ENCODE measurements around the gene TXLNB.
"Not testable (repeated sequence)": the region's sequence is repeated elsewhere in the genome, so short reads cannot be mapped to it uniquely, and the experiment has no call there.

Gene TXLNB

GRCh38 chr6:139240161-139241010 lies 51.4 kb downstream of the TXLNB start:
- no peak for FAIRE-seq
- no peak for DNase-seq (ENCODE audit: low spot score)

GRCh38 chr6:139239064-139239463 lies 52.7 kb downstream of the TXLNB start:
- DNase-seq (ENCODE audit: low spot score) (no peak), FAIRE-seq (no peak)

GRCh38 chr6:139236105-139236504 lies 55.7 kb downstream of the TXLNB start:
- DNase-seq (ENCODE audit: low spot score) (no peak), FAIRE-seq (no peak)

GRCh38 chr6:139235661-139236060 lies 56.1 kb downstream of the TXLNB start:
- FAIRE-seq: no peak

GRCh38 chr6:139234193-139234592 lies 57.6 kb downstream of the TXLNB start:
- FAIRE-seq; DNase-seq (ENCODE audit: low spot score): not testable (repeated sequence)

More at GRCh38 chr6:139235661-139236060, 56.1 kb downstream of the TXLNB start:
- DNase-seq (ENCODE audit: low spot score): no peak

GRCh38 chr6:139231206-139231605 lies 60.6 kb downstream of the TXLNB start:
- FAIRE-seq: no peak
- DNase-seq (ENCODE audit: low spot score): no peak

- DNase-seq (ENCODE audit: low spot score): no peak
- FAIRE-seq: no peak
These were observed 61.4 kb downstream of the TXLNB start for GRCh38 chr6:139230391-139230840.

- DNase-seq (ENCODE audit: low spot score); FAIRE-seq: not testable (repeated sequence)
These were observed 63.4 kb downstream of the TXLNB start for GRCh38 chr6:139228387-139228786.

- DNase-seq (ENCODE audit: low spot score): no peak
- no peak for FAIRE-seq
These were observed 72.1 kb downstream of the TXLNB start for GRCh38 chr6:139219746-139220145.

- DNase-seq (ENCODE audit: low spot score): peak; percentile 29
- no peak for FAIRE-seq
These were observed 72.5 kb downstream of the TXLNB start for GRCh38 chr6:139219271-139219729.

- not testable (repeated sequence) for FAIRE-seq
These were observed 79.3 kb downstream of the TXLNB start for GRCh38 chr6:139212460-139212859.

GRCh38 chr6:139210766-139211165 lies 81.0 kb downstream of the TXLNB start:
- not testable (repeated sequence) for FAIRE-seq

More at GRCh38 chr6:139212460-139212859, 79.3 kb downstream of the TXLNB start:
- DNase-seq (ENCODE audit: low spot score): not testable (repeated sequence)

GRCh38 chr6:139205843-139206242 lies 86.0 kb downstream of the TXLNB start:
- FAIRE-seq: no peak
- DNase-seq (ENCODE audit: low spot score): no peak

More at GRCh38 chr6:139210766-139211165, 81.0 kb downstream of the TXLNB start:
- not testable (repeated sequence) for DNase-seq (ENCODE audit: low spot score)

- no peak for FAIRE-seq
- no peak for DNase-seq (ENCODE audit: low spot score)
These were observed 86.8 kb downstream of the TXLNB start for GRCh38 chr6:139204978-139205377.

GRCh38 chr6:139201378-139201777 lies 90.4 kb downstream of the TXLNB start:
- FAIRE-seq (no peak), DNase-seq (ENCODE audit: low spot score) (no peak)

GRCh38 chr6:139198529-139199288 lies 93.1 kb downstream of the TXLNB start:
- no peak for FAIRE-seq
- DNase-seq (ENCODE audit: low spot score): no peak

- DNase-seq (ENCODE audit: low spot score): no peak
- no peak for FAIRE-seq
These were observed 97.1 kb downstream of the TXLNB start for GRCh38 chr6:139194740-139195139.
